Hippocampal formation (tissue), 2 donors: ENCODE results near the gene TARS3.

ENCODE experiments used
- DNase-seq, 2 donors: peaks; one replicate each; lab custom pipeline; 2025; lab: John Stamatoyannopoulos, UW

Gene TARS3

GRCh38 chr15:101698314-101698713 lies 26.0 kb downstream of the TARS3 start:
- no peak for DNase-seq

GRCh38 chr15:101697488-101697887 lies 26.8 kb downstream of the TARS3 start:
- DNase-seq: no peak

GRCh38 chr15:101696829-101697228 lies 27.4 kb downstream of the TARS3 start:
- no peak for DNase-seq

DNA sequence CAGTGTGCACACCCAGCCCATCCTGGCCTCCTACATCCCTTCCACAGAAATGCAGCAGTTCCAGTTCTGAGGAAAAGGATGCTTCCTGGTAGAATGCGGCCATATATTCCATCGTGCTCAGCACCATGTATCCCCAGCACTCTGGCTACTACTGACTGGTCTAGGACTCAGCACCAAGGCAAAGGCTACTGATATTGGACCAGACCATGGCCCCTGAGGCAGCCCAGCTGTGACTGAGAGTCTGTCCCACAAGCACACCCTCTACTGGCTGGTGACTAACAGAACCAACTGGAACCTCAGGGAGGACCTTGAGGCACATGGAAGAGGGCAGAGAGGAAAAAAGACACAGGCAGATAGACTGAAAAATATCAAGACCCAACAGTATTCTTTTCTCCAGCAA lies 30.0 kb downstream of the TARS3 start:
- DNase-seq: no peak

- no peak for DNase-seq
Measured at GRCh38 chr15:101692801-101693598, 31.3 kb downstream of the TARS3 start.

GRCh38 chr15:101689901-101690300 lies 34.4 kb downstream of the TARS3 start:
- DNase-seq: no peak

DNA sequence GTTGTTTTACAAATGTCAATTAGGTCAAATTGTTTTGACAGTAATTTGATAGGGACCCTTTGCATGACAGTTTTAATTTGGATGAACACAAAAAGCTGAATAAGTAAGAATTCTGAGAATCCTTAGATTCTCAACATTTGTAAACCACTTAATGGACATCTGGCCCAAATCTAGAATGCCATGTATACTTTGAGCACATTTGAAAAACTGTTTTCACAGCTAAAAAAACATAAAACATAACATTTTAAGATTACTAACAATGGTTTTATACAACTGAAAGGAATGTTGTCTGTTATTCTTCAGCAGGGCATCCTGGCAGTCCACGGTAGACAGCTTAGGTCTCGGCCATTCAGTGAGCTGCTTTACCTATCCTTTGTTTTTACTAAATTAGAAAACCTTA lies 37.6 kb downstream of the TARS3 start:
- DNase-seq: no peak

DNA sequence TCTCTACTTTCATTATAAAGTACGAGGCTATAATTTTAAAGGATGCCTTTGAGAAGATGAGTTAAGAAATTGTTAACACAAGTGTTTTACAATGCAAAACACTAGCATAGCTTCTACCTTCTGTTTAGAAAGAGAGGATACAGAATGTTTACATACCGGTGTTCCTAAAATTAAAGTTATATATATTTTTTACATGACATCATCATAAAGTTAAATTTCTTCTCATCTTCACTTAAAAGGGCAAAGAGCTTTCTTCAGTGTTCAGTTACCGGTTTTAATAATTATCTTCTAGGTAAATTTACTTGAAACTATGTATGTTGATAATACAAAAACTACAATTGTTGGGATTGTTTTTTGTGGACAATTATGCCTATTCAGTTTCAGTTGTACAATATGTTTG lies 39.4 kb downstream of the TARS3 start:
- DNase-seq: no peak

- DNase-seq: no peak
Measured at GRCh38 chr15:101684384-101684783, 39.9 kb downstream of the TARS3 start.

DNA sequence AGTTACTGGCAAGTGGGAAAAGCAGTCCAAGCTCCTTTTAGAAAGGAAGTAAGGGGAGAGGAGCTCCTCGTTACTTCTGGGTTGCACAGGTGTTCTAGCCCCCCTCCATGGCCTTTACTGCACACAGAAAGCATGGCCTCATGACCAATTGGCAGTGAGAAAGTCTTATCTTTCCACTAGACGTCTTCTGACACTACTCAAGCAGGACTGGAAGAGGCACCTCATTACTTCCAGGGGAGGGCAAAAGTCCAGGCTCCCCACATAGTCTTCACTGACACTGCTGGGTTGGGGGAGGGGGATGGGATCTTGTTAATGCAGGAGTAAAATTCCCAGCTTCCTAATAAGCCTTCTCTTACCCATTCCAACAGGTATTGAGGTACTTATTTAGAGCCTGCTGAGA lies 44.5 kb downstream of the TARS3 start:
- no peak for DNase-seq

DNA sequence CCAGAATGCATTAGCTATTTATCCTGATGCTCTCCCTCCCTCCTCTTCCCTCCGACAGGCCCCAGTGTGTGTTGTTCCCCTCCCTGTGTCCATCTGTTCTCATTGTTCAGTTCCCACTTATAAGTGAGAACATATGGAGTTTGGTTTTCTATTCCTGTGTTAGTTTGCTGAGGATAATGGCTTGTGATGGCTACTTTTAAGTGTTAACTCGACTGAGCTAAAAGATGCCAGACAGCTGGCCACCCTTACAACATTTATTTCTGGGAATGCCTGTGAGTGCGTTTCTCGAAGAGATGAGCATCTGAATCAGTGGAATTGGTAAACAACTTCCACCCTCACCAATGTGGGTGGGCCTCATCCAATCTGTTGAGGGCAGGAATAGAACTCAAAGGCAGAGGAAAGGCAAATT lies 47.3 kb downstream of the TARS3 start:
- DNase-seq: peak in 1 of 2 donors; percentile 49

GRCh38 chr15:101675796-101676582 lies 48.3 kb downstream of the TARS3 start:
- peak in 1 of 2 donors; percentile 76 for DNase-seq

GRCh38 chr15:101675015-101675414 lies 49.3 kb downstream of the TARS3 start:
- no peak for DNase-seq

DNA sequence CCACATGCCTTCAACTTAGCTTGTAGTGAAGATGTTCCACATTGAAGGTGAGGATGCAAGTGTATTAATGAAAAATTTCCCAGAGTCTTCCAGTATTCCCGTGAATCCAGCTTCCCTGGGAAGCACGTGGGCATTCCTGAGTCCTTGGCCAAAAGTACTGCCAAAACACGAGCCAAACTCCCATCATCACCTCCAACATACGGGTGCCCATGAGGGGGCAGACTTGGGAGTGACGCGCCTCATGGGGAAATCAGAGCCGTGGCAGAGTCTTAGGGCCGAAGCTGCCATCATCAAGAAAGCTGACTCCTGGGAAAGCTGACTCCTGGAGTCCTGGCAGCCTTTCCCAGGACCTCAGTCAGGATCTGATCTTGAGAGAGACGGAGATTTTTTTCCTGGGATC lies 52.0 kb downstream of the TARS3 start:
- no peak for DNase-seq

DNA sequence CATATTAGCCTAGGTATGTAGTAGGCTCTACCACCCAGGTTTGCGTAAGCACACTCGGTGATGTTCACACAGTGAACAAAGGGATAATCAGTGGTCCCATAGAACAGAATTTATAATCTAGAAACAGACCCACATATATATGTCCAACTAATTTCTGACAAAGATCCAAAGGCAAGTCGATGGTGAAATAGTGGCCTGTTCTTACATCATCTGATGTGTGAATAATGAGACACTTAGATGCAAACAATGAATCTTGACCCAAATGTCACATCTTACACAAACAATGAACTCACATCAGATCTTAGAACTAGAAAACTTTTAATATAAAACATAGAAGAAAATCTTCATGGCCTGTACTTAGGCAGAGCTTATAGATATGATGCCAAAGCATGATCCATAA lies 54.5 kb downstream of the TARS3 start:
- no peak for DNase-seq

- no peak for DNase-seq
Measured at GRCh38 chr15:101667881-101668280, 56.4 kb downstream of the TARS3 start.

DNA sequence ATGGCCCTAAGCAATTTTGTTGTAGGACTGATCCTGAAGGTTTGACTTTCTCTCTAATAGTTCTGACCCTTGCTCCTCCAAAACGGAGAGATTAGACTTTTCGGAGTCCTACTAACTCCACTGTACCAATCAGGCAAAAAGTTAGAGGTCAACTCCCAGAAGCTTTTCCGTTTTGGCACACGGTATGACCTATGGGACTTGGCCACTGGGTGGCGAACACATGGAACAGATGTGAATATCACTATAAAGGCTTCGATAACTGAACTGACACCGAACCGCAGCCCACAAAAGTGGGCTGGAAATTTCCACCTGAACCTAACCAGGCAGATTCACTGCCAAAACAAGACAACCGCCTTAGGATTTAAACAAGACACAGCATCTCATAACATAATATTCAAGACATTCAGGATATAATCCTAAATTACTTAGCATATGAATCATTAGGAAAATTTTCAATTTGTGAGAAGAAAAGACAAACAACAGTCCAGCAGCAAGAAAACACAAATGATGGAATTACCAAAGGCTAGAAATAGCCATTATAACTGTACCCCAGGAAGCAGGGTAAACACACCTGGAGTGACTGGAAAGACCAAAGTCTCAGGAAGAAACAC lies 59.9 kb downstream of the TARS3 start:
- peak; percentile 5 to 20 for DNase-seq

DNA sequence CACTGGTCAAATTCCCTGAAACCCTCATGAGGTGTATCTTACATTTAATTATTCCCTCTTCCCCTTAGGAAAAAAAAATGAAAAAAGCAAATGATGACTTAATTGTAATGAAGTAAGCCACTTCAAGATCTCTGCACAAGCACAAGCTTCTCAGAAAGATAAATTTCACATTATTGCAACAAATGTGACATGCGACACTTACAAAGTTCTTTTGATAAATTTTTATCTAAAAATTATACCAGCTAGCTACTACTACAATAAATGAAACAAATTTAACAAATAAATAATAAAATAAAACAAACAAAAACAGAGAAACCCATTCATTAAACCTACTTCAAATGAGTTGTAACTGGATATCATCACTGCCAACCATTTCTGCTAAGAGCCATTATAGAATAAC lies 62.1 kb downstream of the TARS3 start:
- DNase-seq: no peak

GRCh38 chr15:101660005-101660404 lies 64.3 kb downstream of the TARS3 start:
- no peak for DNase-seq

- DNase-seq: no peak
Measured at GRCh38 chr15:101657968-101658784, 66.1 kb downstream of the TARS3 start.

GRCh38 chr15:101657171-101657570 lies 67.1 kb downstream of the TARS3 start:
- DNase-seq: no peak
